Endodermal cell (in vitro differentiated cells): ENCODE results near the gene CD79A. TPM values are rescaled to one million over a fixed set of nuclear protein-coding genes. Genes with fewer than 3 reads are reported as not detected.
A peak's percentile ranks its signal among the peaks of the same experiment; 100 is the strongest.

Source experiments
- DNase-seq: peaks from one replicate; pipeline ENCODE4 v3.0.0-alpha.2; 2017
- H3K27ac ChIP-seq: 2 replicates; pipeline ENCODE4 v1.5.1; 2013; ENCODE audit warnings: mild to moderate bottlenecking, low read depth, low read length, moderate library complexity
- H3K27me3 ChIP-seq: 2 replicates; pipeline ENCODE4 v1.6.1; 2013; ENCODE audit warnings: mild to moderate bottlenecking, low read length, moderate library complexity; ENCODE audit not compliant: insufficient read depth, control insufficient read depth, poor library complexity, severe bottlenecking
- H3K36me3 ChIP-seq: 2 replicates; pipeline ENCODE4 v1.7.0; 2013; ENCODE audit warnings: mild to moderate bottlenecking, low read length, moderate library complexity; ENCODE audit not compliant: control insufficient read depth, insufficient read depth
- H3K4me1 ChIP-seq: one replicate; pipeline ENCODE4 v1.7.0; 2013; ENCODE audit warnings: low read length; ENCODE audit not compliant: control insufficient read depth, insufficient read depth
- H3K4me3 ChIP-seq: 2 replicates; pipeline ENCODE4 v1.5.1; 2013; ENCODE audit warnings: mild to moderate bottlenecking, low read length, moderate library complexity
- H3K9ac ChIP-seq: 2 replicates; pipeline ENCODE4 v1.6.1; 2013; ENCODE audit warnings: mild to moderate bottlenecking, low read length, moderate library complexity; ENCODE audit not compliant: poor library complexity, severe bottlenecking; ENCODE audit errors: extremely low read depth
- H3K9me3 ChIP-seq: 2 replicates; pipeline ENCODE4 v1.6.1; 2013; ENCODE audit warnings: mild to moderate bottlenecking, low read length, moderate library complexity; ENCODE audit not compliant: control insufficient read depth
- H3K27ac Mint-ChIP-seq: 2 replicates; pipeline ENCODE4 v1.8.0; 2020; ENCODE audit warnings: mixed read lengths
- H3K27me3 Mint-ChIP-seq: 2 replicates; pipeline ENCODE4 v1.8.0; 2021; ENCODE audit warnings: mild to moderate bottlenecking, mixed read lengths; ENCODE audit not compliant: insufficient read depth
- H3K36me3 Mint-ChIP-seq: 2 replicates; pipeline ENCODE4 v1.8.0; 2020; ENCODE audit warnings: low read depth, mixed read lengths
- H3K4me1 Mint-ChIP-seq: 2 replicates; pipeline ENCODE4 v1.8.0; 2020; ENCODE audit warnings: mixed read lengths
- H3K4me3 Mint-ChIP-seq: 2 replicates; pipeline ENCODE4 v1.8.0; 2020; ENCODE audit warnings: mild to moderate bottlenecking, moderate library complexity, mixed read lengths
- H3K9me3 Mint-ChIP-seq: 2 replicates; pipeline ENCODE4 v1.8.0; 2020; ENCODE audit warnings: mild to moderate bottlenecking, mixed read lengths
- CTCF ChIP-seq: fragments of 200-600 bp; sonication (generic); conservative IDR thresholded peaks from 2 replicates; pipeline ENCODE4 v1.5.0; 2021; ENCODE audit warnings: antibody characterized with exemption, mild to moderate bottlenecking
- WGBS, 2 experiments: methylation state at CpG; one replicate each; pipeline versions ENCODE4 v1.1.5 to v1.1.7; 2013; ENCODE audit warnings: missing lambda C conversion rate in 2 of 2, mixed read lengths in 1 of 2; ENCODE audit not compliant: insufficient coverage in 1 of 2, insufficient read length in 1 of 2; 5-methylcytosine and 5-hydroxymethylcytosine counted together
- total RNA-seq, 2 donors: library from RNA; stranded (reverse); fragmentation: NEBNext Ultra II Directional in 1 of 2; extraction: Animal tissue kit (Norgen Biotek cat#: 25700) in 1 of 2; gene quantifications; 2 replicates in 1 of 2; 3 replicates in 1 of 2; pipeline ENCODE4 v1.2.1, GENCODE V29; 2021

CD79A gene
- total RNA-seq, 2 donors from 2014 or later: not detected

- Histone ChIP-seq H3K4me3 (no peak overlapping the region), H3K9me3 (peaks cover 5% of the 10 kb centered on the region), H3K27ac (no peak overlapping the region), H3K27me3 (peaks cover 97% of the 10 kb centered on the region), H3K36me3 (no peaks in the 10 kb centered on the region), H3K9ac (no peak overlapping the region), H3K4me1 (no peaks in the 10 kb centered on the region)
- Mint-ChIP-seq H3K4me3 (no peak overlapping the region), H3K9me3 (peaks cover 8% of the 10 kb centered on the region), H3K4me1 (peaks cover 27% of the 10 kb centered on the region), H3K27ac (no peak overlapping the region), H3K36me3 (no peaks in the 10 kb centered on the region), H3K27me3 (peaks cover 45% of the 10 kb centered on the region)
- TF ChIP-seq CTCF: no peak
- no peak for DNase-seq
- WGBS, 2 experiments: 24 to 31% methylated on average over 22 to 26 of the region's 27 CpGs
Measured at GRCh38 chr19:41926028-41926762, 49.1 kb downstream of the CD79A start.

- Mint-ChIP-seq H3K9me3 (peaks cover 8% of the 10 kb centered on the region), H3K36me3 (no peaks in the 10 kb centered on the region), H3K27me3 (peaks cover 52% of the 10 kb centered on the region), H3K4me1 (peaks cover 25% of the 10 kb centered on the region), H3K27ac (no peak overlapping the region), H3K4me3 (no peak overlapping the region)
- Histone ChIP-seq H3K4me1 (no peaks in the 10 kb centered on the region), H3K27ac (no peak overlapping the region), H3K4me3 (no peak overlapping the region), H3K9ac (no peak overlapping the region), H3K27me3 (peaks cover 97% of the 10 kb centered on the region), H3K36me3 (no peaks in the 10 kb centered on the region), H3K9me3 (peaks cover 5% of the 10 kb centered on the region)
- TF ChIP-seq CTCF: no peak
- no peak for DNase-seq
- 45 to 46% methylated on average over 12 to 16 of the region's 16 CpGs for WGBS, 2 experiments
Measured at GRCh38 chr19:41926763-41927496, 49.9 kb downstream of the CD79A start.

- Histone ChIP-seq H3K27ac (no peak overlapping the region), H3K4me1 (no peaks in the 10 kb centered on the region), H3K9me3 (peaks cover 5% of the 10 kb centered on the region), H3K4me3 (peak overlapping the region; percentile 74), H3K9ac (no peak overlapping the region), H3K27me3 (peaks cover 97% of the 10 kb centered on the region), H3K36me3 (no peaks in the 10 kb centered on the region)
- Mint-ChIP-seq H3K4me3 (no peak overlapping the region), H3K27me3 (peaks cover 53% of the 10 kb centered on the region), H3K9me3 (peaks cover 8% of the 10 kb centered on the region), H3K27ac (no peak overlapping the region), H3K36me3 (no peaks in the 10 kb centered on the region), H3K4me1 (peaks cover 20% of the 10 kb centered on the region)
- peak; percentile 71 for DNase-seq
- TF ChIP-seq CTCF: no peak
- 4 to 7% methylated on average over 6 to 43 of the region's 43 CpGs for WGBS, 2 experiments
Measured at GRCh38 chr19:41927497-41928192, 50.6 kb downstream of the CD79A start.
